ENCODE data around the gene PBX1.

DNA sequence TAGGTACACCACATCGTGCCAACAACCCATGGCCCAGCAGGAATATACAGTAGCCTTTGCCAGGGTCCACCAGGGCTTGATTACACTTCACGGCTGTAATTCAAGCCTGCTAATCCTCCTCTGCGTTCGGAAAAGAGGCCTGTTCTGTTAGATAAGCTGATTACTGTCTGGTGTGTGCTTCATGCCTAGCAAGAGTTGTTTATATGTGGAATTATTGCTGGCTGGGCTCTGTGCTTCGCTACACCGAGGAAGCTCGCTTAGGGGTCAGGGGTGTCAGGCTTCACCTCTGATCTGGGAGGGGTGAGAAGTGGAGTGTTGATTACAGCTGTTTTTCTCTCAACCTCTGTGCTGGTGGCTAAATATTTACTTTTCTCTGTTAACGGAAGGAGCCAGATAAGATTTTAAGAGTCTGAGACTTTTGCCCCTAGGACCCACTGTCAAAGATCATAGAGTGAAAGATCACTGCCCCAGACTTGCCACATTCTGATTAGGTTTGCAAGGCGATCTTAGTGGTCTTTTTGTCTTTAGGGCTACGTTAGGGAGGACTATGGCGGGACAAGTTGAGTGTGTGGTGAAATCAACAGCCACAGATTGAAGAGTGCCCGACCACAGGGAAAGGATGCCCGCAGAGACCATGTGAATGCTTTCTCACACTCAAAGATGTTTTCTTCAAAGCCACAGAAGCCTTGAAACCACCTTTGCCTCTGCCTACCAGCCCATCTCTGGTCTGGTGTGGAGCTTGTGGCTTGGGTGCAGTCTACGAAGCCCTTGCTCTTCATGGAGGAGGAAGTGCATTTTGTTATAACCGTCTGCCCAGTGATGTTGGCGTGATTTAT lies 216.1 kb downstream of the PBX1 start:
- TF ChIP-seq, protein P1, sequence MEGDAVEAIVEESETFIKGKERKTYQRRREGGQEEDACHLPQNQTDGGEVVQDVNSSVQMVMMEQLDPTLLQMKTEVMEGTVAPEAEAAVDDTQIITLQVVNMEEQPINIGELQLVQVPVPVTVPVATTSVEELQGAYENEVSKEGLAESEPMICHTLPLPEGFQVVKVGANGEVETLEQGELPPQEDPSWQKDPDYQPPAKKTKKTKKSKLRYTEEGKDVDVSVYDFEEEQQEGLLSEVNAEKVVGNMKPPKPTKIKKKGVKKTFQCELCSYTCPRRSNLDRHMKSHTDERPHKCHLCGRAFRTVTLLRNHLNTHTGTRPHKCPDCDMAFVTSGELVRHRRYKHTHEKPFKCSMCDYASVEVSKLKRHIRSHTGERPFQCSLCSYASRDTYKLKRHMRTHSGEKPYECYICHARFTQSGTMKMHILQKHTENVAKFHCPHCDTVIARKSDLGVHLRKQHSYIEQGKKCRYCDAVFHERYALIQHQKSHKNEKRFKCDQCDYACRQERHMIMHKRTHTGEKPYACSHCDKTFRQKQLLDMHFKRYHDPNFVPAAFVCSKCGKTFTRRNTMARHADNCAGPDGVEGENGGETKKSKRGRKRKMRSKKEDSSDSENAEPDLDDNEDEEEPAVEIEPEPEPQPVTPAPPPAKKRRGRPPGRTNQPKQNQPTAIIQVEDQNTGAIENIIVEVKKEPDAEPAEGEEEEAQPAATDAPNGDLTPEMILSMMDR (IDR thresholded peaks at IDR 0.05; ENCODE audit: borderline replicate concordance, extremely low read depth, low read length, poor library complexity, severe bottlenecking) = no peak
- no peak for TF ChIP-seq EZH2 (IDR thresholded peaks at IDR 0.05; ENCODE audit: borderline replicate concordance, low read depth, low read length, severe bottlenecking)

All from DND-41 (cell line).